Keratinocyte (primary cell): ENCODE data around the gene CDKN1C.

ENCODE experiments used
- EZH2 ChIP-seq: IDR thresholded peaks from one replicate; pipeline ENCODE4 v1.6.1; 2012; ENCODE audit warnings: inconsistent platforms, mild to moderate bottlenecking, low read length, moderate library complexity
- TF ChIP-seq, protein P1 (sequence below), 3 experiments: IDR thresholded peaks in 1 of 3; conservative IDR thresholded peaks in 1 of 3; optimal IDR thresholded peaks in 1 of 3; 2 replicates in 2 of 3; 3 replicates in 1 of 3; pipeline versions ENCODE3 to v1.5.1; 2011; ENCODE audit warnings: low read length in 3 of 3, mild to moderate bottlenecking in 3 of 3, moderate library complexity in 2 of 3, control low read depth in 1 of 3, inconsistent platforms in 1 of 3; ENCODE audit not compliant: insufficient read depth in 2 of 3; ENCODE audit errors: extremely low read depth in 1 of 3

DNA sequence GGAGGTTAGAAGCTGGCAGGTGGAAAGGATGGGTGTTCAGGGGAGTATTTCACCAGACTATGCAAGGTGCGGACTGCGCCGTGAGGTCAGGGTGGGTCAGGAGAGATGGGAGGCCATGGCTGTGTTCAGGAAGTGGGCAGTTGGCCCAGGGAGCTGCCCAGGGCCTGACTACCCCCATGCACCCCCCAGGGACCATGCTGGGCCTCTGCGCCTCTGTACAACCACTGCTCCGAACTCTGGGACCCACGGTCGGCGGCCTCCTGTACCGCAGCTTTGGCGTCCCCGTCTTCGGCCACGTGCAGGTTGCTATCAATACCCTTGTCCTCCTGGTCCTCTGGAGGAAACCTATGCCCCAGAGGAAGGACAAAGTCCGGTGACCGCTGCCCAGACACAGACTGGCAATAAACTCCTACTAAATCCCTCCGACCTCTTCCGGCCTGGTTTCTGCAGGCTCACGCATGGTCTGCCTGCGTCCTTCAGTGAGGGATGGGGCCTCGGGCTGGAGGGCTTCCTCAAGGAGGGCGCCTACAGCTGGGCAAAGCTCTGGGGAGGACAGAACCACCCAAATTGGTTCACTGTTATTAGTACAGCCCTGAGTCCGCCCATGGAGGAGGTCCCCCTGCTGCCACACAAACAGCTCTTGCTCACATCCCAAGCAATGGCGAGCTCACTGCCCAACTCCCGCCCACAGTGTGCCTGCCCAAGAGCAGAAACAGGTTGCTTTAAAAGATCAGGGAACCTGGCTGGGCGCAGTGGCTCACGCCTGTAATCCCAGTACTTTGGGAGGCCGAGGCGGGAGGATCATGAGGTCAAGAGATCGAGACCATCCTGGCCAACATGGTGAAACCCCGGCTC is 39.5 kb upstream of the CDKN1C start:
- TF ChIP-seq, protein P1, sequence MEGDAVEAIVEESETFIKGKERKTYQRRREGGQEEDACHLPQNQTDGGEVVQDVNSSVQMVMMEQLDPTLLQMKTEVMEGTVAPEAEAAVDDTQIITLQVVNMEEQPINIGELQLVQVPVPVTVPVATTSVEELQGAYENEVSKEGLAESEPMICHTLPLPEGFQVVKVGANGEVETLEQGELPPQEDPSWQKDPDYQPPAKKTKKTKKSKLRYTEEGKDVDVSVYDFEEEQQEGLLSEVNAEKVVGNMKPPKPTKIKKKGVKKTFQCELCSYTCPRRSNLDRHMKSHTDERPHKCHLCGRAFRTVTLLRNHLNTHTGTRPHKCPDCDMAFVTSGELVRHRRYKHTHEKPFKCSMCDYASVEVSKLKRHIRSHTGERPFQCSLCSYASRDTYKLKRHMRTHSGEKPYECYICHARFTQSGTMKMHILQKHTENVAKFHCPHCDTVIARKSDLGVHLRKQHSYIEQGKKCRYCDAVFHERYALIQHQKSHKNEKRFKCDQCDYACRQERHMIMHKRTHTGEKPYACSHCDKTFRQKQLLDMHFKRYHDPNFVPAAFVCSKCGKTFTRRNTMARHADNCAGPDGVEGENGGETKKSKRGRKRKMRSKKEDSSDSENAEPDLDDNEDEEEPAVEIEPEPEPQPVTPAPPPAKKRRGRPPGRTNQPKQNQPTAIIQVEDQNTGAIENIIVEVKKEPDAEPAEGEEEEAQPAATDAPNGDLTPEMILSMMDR (optimal IDR thresholded peaks at IDR 0.05 in 1 of 3, IDR thresholded peaks at IDR 0.05 in 1 of 3, conservative IDR thresholded peaks at IDR 0.05 in 1 of 3; ENCODE audit: extremely low read depth in 1 of 3, insufficient read depth in 2 of 3, low read length in 3 of 3) = no peak
- no peak for TF ChIP-seq EZH2
